NCI-H187 treated with DMSO at 0.1 percent for 48 hours (cell line): ENCODE data around the gene FLT3.
"Not testable (repeated sequence)": the region's sequence is repeated elsewhere in the genome, so short reads cannot be mapped to it uniquely, and the experiment has no call there.

Experiments
- DNase-seq: peaks from one replicate; lab custom pipeline; 2025; lab: John Stamatoyannopoulos, UW

FLT3 gene

DNA sequence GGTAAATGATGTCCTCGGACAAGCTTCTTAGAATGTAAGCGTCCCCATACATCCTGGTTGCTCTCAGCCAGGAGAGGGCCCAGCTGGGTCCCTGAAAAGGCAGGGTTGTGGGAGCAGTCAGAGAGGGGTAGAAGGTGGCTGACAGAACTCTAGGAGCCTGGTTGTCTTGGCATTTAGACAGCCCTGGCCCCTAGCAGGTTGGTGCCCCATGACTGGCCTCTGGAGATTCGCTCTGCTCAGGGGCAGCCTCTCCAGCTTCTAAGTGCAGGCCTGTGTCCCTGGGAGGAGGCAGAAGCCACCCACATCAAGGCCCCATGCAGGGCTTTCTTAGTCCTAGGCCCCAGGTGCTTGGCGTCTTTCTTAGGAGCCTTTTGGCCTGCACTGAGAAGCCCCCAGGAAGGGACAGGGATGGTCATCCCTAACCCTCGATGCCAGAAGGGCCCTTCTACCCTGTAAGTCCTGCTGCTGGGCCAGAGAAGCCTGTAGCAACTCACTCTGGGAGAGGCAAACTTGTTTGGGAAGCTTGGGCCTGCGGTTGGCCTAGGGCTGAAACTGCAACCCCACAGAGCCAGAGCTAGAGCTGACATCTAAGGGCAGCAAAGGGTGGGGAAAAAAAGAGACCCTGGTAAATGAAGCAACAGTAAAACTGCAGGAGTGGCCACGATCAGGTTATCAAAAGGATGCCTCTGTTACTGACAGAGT lies 128.4 kb downstream of the FLT3 start:
- no peak for DNase-seq

DNA sequence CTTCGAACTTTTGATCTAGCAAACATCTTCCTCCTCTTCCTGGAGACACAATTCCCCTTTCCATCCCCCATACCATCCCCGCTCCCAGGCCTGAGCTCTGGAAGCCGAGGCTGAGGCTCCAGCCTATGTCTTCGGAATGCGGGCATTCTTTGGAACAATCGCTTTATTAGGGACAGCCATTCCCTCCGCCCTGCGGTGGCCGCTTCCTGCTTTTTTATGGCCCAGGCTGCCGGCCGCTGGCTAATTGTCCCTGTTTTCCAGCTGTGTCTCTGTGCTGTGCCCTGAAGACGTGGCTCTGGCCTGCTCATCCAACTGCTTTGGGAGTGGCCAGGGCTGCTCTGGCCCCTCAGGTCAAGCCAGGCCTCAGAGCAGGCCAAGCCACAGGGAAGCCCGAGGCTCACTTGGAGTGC lies 129.1 kb downstream of the FLT3 start:
- no peak for DNase-seq

DNA sequence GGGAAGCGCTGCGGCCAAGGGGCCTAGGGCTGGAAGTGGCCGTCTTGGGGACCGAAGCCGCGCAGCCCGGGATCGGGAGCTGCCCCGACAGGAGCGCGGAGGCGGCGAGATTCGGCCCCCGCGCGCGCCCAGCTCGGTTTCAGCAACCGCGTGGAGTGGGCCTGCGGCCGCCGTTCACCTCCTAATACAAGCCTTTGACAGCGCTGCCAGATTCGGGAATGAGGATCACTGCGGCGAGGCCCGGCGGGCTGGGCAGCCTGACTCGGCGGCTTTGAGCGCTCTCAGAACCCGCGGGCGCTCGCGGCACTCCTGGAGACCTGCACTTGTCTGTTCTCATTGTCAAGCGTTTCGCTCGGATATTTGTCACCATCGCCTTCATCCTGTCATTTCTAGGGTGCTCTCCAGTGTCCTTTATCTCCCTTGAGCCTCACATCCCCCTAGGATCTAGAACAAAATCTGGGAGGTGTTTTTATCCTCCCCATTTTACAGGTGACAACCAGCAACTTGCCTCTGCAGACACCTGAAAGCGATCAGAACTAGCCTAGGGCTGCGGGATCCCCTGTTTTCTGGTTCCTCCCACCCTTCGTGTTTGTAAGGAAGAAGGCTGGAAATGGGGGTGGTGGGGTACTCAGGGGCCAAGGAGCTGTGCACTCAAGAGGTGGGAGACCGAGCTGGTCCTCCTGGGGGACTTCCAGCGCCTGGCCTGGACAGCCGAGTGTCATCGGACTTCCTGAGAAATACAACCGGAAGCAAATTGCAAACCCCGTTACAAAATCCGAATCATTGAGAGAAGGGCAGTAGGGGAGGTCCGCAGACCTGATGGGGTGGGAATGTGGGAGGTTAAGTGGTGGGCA lies 129.8 kb downstream of the FLT3 start:
- no peak for DNase-seq

DNA sequence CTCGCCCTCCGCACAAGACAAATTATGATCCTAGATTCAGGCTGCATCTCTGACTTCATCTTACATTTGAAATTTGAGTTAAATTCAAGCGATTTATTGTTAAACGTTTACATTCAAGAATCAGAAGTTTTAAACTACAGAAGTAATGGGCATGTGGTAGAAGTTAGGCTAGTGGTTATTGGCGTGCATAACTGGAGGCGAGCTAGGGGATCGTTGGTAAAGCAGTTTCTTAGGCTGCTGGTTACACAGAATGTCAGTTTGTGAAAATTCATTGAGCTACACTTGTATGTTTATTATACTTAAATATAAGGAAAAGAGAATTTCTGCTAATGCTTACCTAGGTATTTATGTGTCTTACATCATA lies 130.5 kb downstream of the FLT3 start:
- DNase-seq = no peak

DNA sequence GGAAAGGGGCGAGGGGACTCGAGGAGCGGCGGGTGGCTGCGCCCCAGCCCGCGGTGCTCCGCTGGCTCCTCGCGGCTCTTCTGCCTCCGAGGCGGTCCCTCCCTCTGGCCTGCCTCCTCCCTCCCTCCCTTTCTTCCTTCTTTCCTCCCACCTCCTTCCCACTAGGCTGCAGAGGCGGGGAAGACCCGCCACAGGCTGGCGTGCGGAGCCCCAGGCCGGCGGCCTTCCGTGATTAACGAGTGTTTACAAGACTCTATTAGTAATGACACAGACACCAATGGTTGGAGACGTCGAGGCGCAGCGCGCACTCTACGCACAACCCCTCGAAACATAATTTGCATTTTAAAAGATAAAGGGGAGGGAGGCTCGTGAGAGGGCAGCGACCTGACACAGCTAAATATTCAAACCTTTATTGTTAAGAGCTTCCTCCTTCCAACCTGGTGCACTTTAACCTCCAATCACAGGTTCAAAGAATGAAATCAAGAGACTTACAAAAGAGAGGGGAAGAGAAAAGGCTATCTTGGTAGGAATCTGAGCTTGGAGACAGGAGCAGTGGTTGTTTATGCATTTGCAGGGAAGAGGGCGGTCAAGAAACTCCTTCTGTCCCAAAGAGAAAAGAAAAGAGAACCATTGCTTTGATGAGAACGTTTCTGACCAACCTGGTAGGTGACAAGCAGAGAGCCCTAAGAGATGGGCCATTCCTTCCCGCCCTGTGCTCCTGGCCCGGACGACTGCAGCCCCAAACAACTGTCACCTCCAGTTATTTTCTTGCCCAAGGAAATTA lies 131.1 kb downstream of the FLT3 start, which contains the start of gene CDX2:
CDX2 (minus strand) TSS at position 234 of the 784 bp plus-strand sequence. CDS start 309 bp downstream, outside the sequence.
- DNase-seq = no peak

DNA sequence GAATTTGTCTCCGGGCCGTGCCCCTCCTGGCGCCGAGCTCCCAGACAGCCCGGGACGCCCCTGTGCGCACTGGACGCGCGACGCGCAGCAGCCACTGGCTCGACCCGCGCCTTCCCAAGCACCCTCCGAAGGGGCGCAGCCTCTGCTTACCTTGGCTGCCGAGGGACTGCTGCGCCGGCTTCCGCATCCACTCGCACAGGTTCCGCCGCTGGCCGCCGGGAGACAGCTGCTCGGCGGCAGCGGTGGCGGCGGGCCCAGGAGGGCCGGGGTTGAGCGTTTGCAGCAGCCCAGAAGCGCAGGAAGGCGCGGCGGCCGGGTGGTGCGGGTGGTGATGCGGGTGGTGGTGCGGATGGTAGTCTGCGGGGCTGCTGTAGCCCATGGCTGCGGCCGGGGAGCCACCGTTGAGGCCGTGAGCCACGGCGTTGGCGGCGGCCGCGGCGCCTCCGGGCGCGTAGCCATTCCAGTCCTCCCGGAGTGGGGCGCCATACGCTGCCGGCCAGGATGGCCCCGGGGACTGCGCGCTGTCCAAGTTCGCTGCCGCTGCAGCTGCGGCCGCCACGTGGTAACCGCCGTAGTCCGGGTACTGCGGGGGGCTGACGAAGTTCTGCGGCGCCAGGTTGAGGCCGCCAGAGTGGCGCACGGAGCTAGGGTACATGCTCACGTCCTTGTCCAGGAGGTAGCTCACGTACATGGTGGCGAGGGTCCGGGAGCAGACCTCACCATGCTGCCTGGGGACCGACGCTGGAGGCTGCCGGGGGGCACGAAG lies 131.9 kb downstream of the FLT3 start:
- no peak for DNase-seq

DNA sequence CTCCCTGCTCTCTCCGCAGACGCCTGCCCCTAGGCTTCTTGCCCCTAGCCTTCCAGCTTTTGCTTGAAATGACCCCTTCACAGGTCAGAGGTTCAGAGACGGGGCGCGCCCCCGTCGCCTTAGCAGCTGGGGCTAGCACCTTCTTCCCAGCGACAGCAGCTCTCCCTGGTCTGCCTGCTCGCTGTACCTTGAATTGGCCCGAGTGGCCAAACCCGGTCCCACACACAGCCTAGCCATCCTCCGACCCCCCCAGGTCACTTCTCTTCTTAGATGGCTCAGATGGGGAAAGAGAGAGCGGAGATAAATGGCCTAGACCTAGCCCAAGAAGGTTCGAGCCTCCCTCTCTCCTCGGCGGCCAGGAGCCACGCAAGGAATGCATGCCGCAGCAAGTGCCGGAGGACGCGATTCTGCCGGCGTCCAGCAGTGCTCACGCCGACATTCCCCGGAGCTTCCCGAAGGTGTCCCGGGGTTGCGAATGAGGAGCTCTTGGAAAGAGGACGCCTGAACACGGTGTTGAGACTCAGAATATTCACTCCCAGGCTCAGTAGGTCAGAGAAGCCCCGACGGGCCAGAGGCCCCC lies 132.6 kb downstream of the FLT3 start:
- DNase-seq = no peak

DNA sequence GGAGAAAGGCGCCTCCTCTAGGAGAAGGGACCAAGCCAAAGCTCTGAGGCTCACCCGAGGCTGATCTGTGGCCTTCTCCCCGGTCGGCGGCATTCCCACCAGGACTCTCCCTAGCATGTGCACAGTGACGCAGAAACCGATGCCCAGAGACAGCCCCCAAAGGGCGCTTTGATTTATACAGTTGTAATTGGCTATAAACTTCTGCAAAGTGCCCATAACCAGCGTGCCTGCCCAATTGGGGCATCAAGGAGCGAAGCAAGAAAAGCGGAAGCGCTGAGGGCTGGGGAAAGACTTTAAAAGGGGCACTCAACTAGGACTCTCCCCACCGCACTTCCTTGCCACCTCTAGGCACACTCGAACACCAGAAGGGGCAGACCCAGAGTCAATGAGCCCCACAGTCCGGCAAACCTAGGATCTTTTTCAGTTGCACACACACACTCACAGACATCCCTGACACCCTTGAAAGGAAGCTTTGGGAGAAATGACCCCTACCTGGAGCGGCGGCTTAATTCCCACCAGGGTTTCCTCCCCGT lies 133.1 kb downstream of the FLT3 start:
- DNase-seq = no peak

DNA sequence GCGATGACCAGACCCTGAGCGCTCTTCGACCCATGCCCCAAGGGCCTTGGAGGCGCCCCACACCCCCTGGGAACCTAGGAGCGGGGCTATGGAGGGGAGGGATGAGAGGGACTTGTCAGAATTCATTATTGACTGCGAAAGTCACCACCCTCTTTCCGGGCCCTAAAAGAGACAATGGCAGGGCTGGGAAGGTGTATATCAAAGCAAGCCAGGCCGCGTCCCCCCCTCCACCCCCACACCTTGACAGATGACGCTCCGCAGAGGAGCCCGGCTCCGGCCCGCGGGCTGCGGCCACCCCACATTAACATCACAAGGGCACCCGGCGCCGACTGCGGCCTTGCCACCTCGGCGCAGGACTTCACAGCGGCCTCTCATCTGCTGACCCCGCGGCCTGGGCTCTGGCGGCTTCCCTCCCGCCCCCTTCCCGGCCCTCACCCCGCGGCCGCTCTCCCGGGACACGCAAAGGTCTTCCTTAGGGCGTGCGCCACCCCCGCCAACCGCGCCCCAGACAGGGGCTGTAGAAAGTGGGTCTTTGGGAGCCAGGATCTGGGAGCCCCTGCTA lies 133.7 kb downstream of the FLT3 start:
- DNase-seq = no peak

DNA sequence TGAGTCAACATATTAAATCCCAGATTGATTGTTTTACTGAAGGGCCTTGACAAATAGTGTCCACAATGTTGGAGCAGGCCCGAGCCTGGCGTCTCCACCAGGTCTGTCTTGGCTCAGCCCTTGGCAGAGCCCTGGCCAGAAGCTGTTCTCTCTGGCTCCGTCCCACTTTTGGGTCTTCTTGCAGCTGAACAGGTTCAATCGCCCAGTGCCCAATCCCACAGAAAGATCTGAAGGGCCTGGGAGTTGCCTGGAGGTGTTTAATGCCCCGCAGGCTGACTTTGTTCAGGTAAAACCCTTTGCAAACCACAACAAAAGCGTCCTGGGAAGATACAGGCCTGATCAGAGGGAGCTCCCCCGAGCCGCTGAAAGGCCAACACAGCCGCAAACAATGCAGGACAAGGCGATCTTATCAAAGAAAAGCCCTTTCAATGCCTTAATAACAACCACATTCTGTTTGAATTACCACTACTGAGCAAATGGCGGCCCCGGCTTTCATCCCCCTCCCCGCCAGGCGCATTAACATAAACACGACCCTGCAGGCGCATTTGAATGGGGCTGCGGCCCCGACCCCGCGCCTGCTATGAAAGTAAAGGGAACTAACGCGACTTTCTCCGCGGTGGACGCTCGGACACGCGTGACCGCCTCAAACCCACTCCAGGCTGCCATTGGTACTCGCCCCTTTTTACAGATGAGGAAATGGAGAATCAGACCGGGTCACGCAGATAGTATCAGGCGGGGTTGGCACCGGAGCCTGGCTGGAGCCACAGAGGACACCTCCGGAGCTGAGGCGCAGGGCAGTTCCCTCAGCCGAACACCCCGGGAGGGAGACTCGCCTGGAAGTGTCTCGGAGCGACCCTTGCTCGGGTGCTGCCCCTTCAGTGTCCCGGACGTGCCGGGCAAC lies 134.4 kb downstream of the FLT3 start:
- no peak for DNase-seq

DNA sequence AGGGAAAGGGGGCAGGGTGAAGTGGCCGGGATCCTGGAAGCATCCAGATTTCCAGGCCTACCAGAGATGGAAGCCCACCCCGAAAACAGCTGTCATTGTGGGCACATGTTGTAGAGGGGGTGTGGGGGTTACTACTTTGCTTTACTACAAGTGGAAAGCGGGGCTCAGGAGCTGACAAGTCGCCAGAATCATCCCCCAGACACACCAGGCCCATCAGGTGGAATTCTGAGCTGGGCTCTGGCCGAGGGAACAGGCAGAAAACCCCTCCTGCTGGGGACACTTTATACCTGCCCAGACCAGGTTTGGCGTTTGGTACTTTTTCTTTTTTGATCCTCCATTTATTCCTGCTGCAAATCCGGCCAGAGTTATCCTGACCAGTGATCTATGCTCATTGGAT lies 135.0 kb downstream of the FLT3 start:
- no peak for DNase-seq

DNA sequence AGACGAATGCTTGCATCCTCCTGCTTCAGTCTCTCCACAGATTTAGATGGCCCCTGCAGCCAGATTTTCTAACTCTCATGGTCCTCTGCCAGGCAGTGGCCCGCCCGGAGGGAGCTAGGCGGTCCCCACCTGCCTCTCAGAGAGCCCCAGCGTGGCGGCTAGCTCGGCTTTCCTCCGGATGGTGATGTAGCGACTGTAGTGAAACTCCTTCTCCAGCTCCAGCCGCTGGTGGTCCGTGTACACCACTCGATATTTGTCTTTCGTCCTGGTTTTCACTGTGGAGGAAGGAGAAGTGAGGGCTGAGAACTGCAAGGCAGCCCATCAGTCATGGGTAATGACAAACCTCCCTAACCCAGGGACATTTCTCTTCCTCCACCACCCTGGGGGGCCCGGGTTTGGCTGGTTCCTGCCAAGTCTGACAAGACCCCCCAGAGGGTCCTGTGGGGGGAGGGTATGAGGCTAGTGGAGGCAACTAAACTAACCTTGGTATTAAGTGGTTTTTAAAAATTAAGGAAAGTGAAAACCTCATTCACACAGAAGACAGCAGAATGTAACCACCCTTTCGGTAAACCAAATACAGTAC lies 135.5 kb downstream of the FLT3 start:
- DNase-seq = no peak

DNA sequence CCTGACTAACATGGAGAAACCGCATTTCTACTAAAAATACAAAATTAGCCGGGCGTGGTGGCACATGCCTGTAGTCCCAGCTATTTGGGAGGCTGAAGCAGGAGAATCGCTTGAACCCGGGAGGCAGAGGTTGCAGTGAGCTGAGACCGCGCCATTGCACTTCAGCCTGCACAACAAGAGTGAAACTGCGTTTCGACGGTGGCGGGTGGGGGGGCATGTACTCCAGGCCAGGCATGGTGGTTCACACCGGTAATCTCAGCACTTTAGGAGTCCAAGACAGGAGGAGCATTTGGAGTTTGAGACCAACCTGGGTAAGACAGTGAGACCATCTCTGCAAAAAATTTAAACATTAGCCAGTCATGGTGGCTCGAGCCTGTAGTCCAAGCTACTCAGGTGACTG lies 136.2 kb downstream of the FLT3 start:
- DNase-seq = not testable (repeated sequence)

DNA sequence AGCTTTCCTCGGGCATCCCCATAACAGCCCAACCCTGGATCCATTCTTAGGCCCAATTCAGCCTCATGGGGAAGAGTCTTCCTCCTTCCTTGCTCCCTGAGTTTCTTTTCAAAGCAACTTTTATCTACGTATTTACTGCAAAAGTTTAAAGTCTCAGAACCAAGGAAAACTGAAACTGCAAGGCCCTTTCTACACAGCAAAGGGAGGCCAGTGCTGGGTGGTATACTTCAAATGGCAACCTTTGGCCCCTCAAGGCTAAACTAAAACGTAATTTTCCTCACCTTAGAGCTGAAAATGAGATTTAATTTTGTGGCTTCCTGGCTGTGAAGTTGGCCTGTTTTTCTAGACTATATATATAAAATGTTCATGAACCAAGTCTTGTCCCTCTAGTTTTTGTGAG lies 136.9 kb downstream of the FLT3 start:
- DNase-seq = no peak

DNA sequence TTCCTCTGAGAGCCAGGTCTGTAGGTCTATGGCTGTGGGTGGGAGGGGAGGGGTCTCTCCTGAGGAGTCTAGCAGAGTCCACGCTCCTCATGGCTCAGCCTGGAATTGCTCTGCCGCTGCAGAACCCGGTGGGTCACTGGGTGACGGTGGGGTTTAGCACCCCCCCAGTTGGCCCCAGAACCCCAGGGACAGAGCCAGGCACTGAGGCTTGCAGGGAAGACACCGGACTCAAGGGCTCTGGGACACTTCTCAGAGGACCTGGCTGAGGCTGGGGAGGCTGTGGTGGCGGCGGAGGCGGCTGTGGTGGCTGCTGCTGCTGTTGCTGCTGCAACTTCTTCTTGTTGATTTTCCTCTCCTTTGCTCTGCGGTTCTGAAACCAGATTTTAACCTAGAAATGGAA lies 137.4 kb downstream of the FLT3 start:
- DNase-seq = no peak

DNA sequence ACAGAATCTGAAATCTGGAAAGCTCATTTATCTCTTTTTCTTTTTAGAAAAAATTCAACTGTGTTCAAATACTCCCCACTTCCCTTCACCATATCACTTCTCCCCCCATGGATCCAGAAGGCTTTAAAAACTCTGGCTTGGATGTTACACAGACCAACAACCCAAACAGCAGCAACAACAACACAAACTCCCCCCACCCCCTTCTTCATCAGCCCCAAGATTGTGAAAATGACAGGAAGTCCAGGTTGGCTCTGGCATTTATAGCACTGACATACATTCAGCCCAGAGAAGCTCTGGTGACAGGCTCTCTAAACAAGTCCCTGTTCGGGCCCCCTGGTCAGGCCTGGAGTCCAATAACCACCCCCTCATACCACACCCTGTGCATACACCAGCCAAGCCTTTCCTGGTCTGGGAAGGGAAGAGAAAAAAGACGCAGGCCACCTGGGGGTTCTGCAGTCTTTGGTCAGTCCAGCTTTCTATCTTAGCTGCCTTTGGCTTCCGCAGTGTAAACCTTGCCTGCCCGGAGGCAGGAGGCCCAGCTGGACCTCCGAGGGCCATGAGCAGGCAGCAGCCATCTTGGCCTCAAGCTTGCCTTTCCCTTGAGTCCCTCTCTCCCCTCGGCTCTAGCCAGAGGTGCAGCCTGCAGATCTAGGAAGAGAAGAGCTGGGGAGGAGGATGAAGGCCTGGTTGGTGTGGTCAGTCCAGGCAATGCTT lies 138.1 kb downstream of the FLT3 start:
- no peak for DNase-seq

DNA sequence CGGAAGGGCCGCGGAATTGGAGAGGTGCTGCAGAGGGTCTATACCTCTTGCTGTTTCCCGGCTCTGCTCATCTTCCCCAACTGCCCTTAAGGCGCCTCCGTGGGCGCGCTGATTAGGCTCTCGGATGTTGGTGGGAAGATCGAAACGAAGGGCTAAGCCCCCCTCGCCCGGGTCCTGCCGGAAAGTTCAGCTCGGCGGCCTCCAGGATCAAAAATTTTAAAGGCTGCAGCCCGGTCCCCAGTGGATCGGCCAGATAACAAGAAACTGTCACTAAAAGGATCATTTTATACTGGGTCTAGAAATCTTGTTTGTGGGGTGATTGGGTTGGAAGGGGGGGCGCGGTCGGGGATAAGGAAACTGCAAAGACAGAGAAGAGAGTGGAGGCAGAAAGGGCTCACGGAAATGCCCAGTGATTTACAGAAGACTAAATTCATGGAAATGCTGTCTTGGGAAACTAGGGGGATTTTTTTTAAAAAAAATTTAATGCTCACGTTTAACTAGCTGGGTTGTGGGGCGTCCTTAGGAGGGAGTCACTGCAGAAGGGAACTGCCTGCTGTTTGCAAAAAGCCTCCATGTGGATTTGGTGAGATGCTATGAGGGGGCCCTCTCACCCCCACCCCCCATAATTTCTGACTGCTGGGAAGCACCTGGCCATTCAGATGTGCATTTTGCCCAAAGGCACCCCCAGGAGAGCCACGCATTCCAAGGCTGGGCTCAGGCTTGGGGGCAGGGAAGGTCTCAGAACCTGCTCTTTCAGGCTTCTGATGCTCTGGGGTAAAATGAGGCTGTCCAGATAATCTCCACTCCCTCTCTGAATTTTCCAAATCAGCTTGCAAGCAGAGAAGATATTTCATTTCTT lies 138.9 kb downstream of the FLT3 start:
- no peak for DNase-seq
